ENCODE data around the gene NPFFR2.
"Not testable (repeated sequence)": the region's sequence is repeated elsewhere in the genome, so short reads cannot be mapped to it uniquely, and the experiment has no call there.

NPFFR2 gene

DNA sequence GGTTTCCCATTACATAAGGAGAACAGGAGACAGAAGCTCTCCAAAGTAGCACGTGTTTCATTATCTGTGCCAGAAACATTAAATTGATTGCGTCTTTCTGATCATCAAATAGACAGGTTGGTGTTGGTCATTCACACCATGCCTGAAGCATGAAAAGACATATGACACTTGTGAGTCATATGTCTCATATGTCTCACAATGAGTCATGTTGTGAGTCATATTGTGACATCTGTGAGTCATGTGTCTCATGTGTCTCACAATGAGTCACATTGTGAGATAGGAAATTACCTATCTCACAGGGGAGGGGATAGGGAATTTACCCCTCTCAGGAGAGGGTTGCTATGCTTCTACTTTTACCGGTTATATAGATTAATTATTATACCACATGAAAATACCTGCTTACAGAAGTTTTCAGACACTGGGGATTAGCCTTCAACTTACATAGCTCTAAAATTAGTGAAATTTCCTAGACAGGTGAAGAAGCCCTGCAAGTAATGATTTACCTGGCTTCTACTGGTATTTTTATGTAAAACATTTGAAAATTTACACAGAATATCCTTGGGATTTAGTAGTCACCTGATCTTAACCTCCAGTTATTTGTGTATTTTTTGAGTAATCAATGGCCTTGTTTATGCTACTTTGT lies 80.8 kb downstream of the NPFFR2 start:
- DNase-seq = peak; percentile 83

DNA sequence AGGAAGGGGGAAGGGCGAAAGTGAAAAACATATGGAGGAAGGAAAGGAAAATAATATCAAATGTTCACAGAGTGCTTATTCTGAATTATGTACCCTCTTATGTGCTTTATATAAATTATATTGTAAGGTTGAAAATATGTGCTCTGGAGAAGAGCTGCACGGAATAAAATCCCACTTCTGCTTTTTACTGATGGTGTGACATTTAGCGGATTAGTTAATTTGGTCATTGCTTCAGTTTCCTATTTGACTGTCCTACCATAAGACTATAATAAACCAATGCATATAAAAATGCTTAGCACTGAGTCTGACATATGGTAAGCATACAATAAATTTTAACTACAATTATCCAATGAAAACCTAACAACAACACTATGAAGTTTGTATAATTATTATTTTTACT lies 86.2 kb downstream of the NPFFR2 start:
- DNase-seq = no peak

GRCh38 chr4:72119946-72120345 lies 88.1 kb downstream of the NPFFR2 start:
- no peak for DNase-seq

DNA sequence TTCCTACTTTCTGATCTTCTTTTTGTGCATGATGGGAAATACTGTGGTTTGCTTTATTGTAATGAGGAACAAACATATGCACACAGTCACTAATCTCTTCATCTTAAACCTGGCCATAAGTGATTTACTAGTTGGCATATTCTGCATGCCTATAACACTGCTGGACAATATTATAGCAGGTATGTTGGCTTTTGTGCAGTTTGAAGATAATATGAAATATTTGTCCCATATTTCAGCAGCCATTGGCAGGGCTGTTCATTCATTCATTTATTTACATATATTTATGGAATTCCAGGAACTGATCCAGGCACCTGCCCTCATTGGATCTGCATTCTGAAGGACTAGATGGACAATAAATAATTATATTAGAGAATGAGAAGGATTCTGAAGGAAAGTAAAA lies 96.9 kb downstream of the NPFFR2 start:
- DNase-seq = no peak

DNA sequence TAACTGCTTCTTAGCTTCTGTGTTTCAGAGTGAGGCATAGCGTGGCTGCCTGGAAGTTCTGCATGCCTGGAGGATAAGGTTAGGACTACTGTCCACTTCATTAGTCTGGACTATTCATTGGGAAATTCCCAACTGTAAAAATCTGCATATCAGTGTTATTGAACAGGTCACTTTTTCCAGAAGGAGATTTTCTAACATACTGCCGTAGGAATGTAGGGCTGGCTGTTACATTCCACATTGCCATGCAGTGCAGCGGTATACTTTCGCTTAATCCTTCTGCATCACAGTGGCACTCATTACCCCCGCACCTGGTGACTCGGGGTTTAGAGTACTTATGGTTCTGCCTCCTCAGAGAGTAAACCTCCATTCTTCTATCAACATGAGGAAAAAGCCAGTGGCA lies 104.6 kb downstream of the NPFFR2 start:
- no peak for DNase-seq

DNA sequence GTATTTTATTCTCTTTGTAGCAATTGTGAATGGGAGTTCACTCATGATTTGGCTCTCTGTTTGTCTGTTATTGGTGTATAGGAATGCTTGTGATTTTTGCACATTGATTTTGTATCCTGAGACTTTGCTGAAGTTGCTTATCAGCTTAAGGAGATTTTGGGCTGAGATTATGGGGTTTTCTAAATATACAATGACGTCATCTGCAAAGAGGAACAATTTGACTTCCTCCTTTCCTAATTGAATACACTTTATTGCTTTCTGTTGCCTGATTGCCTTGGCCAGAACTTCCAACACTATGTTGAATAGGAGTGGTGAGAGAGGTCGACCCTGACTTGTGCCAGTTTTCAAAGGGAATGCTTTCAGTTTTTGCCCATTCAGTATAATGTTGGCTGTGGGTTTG lies 108.2 kb downstream of the NPFFR2 start:
- DNase-seq = not testable (repeated sequence)

GRCh38 chr4:72144241-72144640 lies 112.4 kb downstream of the NPFFR2 start:
- no peak for DNase-seq

DNA sequence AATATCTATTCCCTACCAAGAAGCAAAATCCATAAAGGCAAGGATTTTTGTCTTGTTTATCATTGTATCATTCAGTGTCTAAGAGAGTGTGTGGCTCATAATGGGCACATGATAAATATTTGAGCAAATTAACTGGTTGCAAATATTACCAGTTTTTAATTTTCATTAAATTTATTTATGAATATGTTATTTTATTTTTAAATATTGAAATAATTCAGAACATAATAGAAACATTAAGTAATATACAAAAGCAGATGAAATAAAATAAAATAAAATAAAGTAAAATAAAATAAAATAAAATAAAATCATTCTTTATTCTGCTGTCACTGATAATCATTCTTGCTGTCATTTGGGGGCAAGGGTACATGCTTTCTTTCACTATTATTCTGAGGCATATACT lies 120.9 kb downstream of the NPFFR2 start:
- DNase-seq = no peak

GRCh38 chr4:72153634-72154033 lies 121.8 kb downstream of the NPFFR2 start:
- not testable (repeated sequence) for DNase-seq

DNA sequence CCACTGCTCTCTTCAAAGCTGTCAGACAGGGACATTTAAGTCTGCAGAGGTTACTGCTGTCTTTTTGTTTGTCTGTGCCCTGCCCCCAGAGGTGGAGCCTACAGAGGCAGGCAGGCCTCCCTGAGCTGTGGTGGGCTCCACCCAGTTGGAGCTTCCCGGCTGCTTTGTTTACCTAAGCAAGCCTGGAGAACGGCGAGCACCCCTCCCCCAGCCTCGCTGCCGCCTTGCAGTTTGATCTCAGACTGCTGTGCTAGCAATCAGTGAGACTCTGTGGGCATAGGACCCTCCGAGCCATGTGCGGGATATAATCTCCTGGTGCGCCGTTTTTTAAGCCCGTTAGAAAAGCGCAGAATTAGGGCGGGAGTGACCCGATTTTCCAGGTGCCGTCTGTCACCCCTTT lies 137.5 kb downstream of the NPFFR2 start:
- DNase-seq = not testable (repeated sequence)

DNA sequence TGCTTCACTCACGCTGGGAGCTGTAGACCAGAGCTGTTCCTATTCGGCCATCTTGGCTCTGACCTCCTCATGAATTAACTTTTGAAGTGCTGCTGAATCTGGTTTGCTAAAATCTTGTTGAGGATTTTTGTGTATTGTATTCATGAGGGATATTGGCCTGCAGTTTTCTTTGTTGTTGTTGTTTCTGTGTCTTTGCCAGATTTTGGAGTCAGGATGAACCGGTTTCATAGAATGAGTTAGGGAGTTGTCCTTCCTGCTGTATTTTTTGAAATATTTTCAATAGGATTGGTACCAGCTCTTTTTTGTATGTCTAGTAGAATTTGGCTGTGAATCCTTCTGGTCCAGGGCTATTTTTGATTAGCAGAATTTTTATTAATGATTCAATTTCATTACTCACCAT lies 138.1 kb downstream of the NPFFR2 start:
- DNase-seq = no peak

- no peak for DNase-seq
These were observed 140.0 kb downstream of the NPFFR2 start for GRCh38 chr4:72171761-72172160.

- DNase-seq = no peak
These were observed 147.5 kb downstream of the NPFFR2 start for GRCh38 chr4:72179342-72179741.

DNA sequence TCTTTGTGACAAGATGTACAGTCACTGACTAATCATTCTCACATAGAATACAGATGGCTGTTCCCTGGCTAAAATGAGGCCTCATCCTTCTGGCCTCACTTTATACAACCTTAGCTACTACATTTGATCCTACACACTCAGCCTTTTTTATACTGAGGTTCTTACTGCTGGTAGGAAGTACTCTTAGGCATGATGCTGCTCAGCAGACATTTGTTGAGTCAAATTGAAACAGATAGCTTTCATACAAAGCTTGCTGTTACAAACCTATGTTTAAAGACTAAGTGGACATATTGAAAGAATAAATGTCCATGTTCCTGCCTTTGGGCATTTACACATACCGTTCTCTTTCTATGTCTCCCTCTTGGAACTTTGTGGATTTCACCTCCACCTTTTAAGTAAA lies 154.9 kb downstream of the NPFFR2 start:
- peak; percentile 2 for DNase-seq

DNA sequence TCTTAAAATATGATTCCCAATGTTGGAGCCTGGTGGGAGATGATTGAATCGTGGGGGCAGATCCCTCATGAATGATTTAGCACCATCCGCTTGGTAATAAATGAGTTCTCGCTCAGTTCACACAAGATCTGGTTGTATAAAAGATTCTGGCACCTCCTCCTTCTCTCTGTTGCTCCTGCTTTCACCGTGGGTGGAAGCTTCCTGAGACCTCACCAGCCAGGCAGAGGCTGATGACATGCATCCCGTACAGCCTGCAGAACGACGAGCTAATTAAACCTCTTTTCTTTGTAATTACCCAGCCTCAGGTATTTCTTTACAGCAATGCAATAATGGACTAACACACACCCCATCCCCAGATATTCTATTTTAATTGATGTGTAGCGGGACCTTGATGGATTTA lies 162.2 kb downstream of the NPFFR2 start:
- DNase-seq = no peak

DNA sequence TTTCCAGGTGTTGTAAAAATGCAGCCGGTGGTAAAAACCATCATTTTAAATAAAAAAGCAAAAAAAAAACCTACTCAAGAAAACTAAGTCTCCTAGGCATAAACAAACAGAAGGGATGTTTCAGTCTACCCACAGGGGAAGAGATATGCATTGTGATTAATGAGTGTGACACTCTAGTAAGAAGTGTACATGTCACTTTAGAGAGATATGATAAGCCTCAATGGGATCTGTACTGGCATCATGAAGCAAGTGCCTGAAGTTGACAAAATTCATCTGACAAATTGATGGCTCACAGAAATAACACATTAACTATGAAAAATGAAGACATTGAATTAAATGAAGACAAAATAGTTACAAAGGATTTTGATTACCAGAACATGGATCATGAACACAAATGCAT lies 162.7 kb downstream of the NPFFR2 start:
- DNase-seq = no peak

Data from activated CD4-positive, alpha-beta T cell treated with anti-CD3 and anti-CD28 coated beads, Interleukin-2, Interleukin-6, amounts not matched to agents 100 ng/mL and 50 ng/mL, durations not matched to agents 16 hours and 8 hours (primary cell).